Measurements from ENCODE around the gene TCF7L1. TPM values are rescaled to one million over a fixed set of nuclear protein-coding genes. Genes with fewer than 3 reads are reported as not detected.

The TCF7L1 gene
- total and polyA plus RNA-seq, 4 donors: 12.3 to 21.5 (median 13.8) TPM

GRCh38 chr2:85171916-85172315 lies 38.7 kb downstream of the TCF7L1 start:
- ATAC-seq (ENCODE audit: insufficient read depth, low FRiP score): no peak

GRCh38 chr2:85173909-85174308 lies 40.7 kb downstream of the TCF7L1 start:
- H3K9me3 ChIP-seq (ENCODE audit: control insufficient read depth in 4 of 4, insufficient read depth in 3 of 4, low read length in 3 of 4): no peaks in the 10 kb centered on the region
- no peak overlapping the region for H3K27ac ChIP-seq (ENCODE audit: low read depth in 1 of 2, low read length in 1 of 2)
- TF ChIP-seq CTCF (IDR thresholded peaks at IDR 0.05; ENCODE audit: control extremely low read depth, extremely low read depth): no peak
- peaks cover 0 to 2% (median 0%) of the 10 kb centered on the region in 4 donors for H3K36me3 ChIP-seq (ENCODE audit: control insufficient read depth in 4 of 4, insufficient read depth in 4 of 4, low read length in 4 of 4)
- peak; percentile 43 to 86 (median 77) for DNase-seq
- ATAC-seq (ENCODE audit: insufficient read depth, low FRiP score): no peak
- H3K27me3 ChIP-seq (ENCODE audit: control insufficient read depth in 3 of 3, insufficient read depth in 3 of 3, low read length in 2 of 3): no peaks in the 10 kb centered on the region
- H3K4me3 ChIP-seq: no peak overlapping the region
- no peak overlapping the region for H3K9ac ChIP-seq (ENCODE audit: insufficient read depth in 1 of 2, low read length in 2 of 2)
- peaks cover 3 to 26% (median 20%) of the 10 kb centered on the region in 5 donors for H3K4me1 ChIP-seq (ENCODE audit: control insufficient read depth in 5 of 5, insufficient read depth in 5 of 5, low read length in 5 of 5)
- 78 to 85% methylated on average over 9 of the region's 9 CpGs for WGBS, 2 donors

More at GRCh38 chr2:85171916-85172315, 38.7 kb downstream of the TCF7L1 start:
- H3K27me3 ChIP-seq (ENCODE audit: control insufficient read depth in 3 of 3, insufficient read depth in 3 of 3, low read length in 2 of 3): no peaks in the 10 kb centered on the region
- H3K4me3 ChIP-seq: no peak overlapping the region
- no peak for TF ChIP-seq CTCF (IDR thresholded peaks at IDR 0.05; ENCODE audit: control extremely low read depth, extremely low read depth)
- no peak overlapping the region for H3K27ac ChIP-seq (ENCODE audit: low read depth in 1 of 2, low read length in 1 of 2)
- 92 to 97% methylated on average over 10 of the region's 10 CpGs for WGBS, 2 donors
- peaks cover 0 to under 1% (median 0%) of the 10 kb centered on the region in 4 donors for H3K36me3 ChIP-seq (ENCODE audit: control insufficient read depth in 4 of 4, insufficient read depth in 4 of 4, low read length in 4 of 4)
- H3K9me3 ChIP-seq (ENCODE audit: control insufficient read depth in 4 of 4, insufficient read depth in 3 of 4, low read length in 3 of 4): no peaks in the 10 kb centered on the region
- H3K9ac ChIP-seq (ENCODE audit: insufficient read depth in 1 of 2, low read length in 2 of 2): no peak overlapping the region
- H3K4me1 ChIP-seq (ENCODE audit: control insufficient read depth in 5 of 5, insufficient read depth in 5 of 5, low read length in 5 of 5): peaks cover 3 to 21% (median 18%) of the 10 kb centered on the region in 5 donors
- DNase-seq: no peak

GRCh38 chr2:85174943-85175342 lies 41.8 kb downstream of the TCF7L1 start:
- no peak for TF ChIP-seq CTCF (IDR thresholded peaks at IDR 0.05; ENCODE audit: control extremely low read depth, extremely low read depth)
- Histone ChIP-seq H3K4me3 (no peak overlapping the region), H3K9ac (ENCODE audit: insufficient read depth in 1 of 2, low read length in 2 of 2) (no peak overlapping the region), H3K4me1 (ENCODE audit: control insufficient read depth in 5 of 5, insufficient read depth in 5 of 5, low read length in 5 of 5) (peaks cover 3 to 37% (median 28%) of the 10 kb centered on the region in 5 donors), H3K27ac (ENCODE audit: low read depth in 1 of 2, low read length in 1 of 2) (peak overlapping the region in 1 of 2 donors; percentile 71), H3K27me3 (ENCODE audit: control insufficient read depth in 3 of 3, insufficient read depth in 3 of 3, low read length in 2 of 3) (no peaks in the 10 kb centered on the region), H3K9me3 (ENCODE audit: control insufficient read depth in 4 of 4, insufficient read depth in 3 of 4, low read length in 3 of 4) (no peaks in the 10 kb centered on the region), H3K36me3 (ENCODE audit: control insufficient read depth in 4 of 4, insufficient read depth in 4 of 4, low read length in 4 of 4) (peaks cover 0 to 2% (median 0%) of the 10 kb centered on the region in 4 donors)
- no peak for ATAC-seq (ENCODE audit: insufficient read depth, low FRiP score)
- WGBS, 2 donors: 80 to 89% methylated on average over 6 of the region's 6 CpGs
- peak in 1 of 3 donors; percentile 32 for DNase-seq
